ENCODE results near the gene LSAMP.
"Not testable (repeated sequence)": the region's sequence is repeated elsewhere in the genome, so short reads cannot be mapped to it uniquely, and the experiment has no call there.

The LSAMP gene

GRCh38 chr3:116230431-116231020 lies 214.8 kb downstream of the LSAMP start:
- DNase-seq = no peak

GRCh38 chr3:116226266-116226665 lies 219.0 kb downstream of the LSAMP start:
- no peak for DNase-seq

- DNase-seq = no peak
These were observed 228.5 kb downstream of the LSAMP start for GRCh38 chr3:116216761-116217160.

- no peak for DNase-seq
These were observed 233.4 kb downstream of the LSAMP start for GRCh38 chr3:116211901-116212300.

GRCh38 chr3:116208830-116209229 lies 236.5 kb downstream of the LSAMP start:
- DNase-seq = not testable (repeated sequence)

GRCh38 chr3:116200956-116201690 lies 244.2 kb downstream of the LSAMP start:
- DNase-seq = no peak

- DNase-seq = no peak
These were observed 246.2 kb downstream of the LSAMP start for GRCh38 chr3:116199063-116199462.

GRCh38 chr3:116198087-116198486 lies 247.2 kb downstream of the LSAMP start:
- no peak for DNase-seq

- DNase-seq = no peak
These were observed 252.8 kb downstream of the LSAMP start for GRCh38 chr3:116192464-116192863.

GRCh38 chr3:116191409-116191808 lies 253.9 kb downstream of the LSAMP start:
- DNase-seq = no peak

- DNase-seq = no peak
These were observed 255.2 kb downstream of the LSAMP start for GRCh38 chr3:116190095-116190494.

- no peak for DNase-seq
These were observed 257.0 kb downstream of the LSAMP start for GRCh38 chr3:116188231-116188785.

- no peak for DNase-seq
These were observed 259.2 kb downstream of the LSAMP start for GRCh38 chr3:116186049-116186448.

- no peak for DNase-seq
These were observed 264.1 kb downstream of the LSAMP start for GRCh38 chr3:116181159-116181558.

- DNase-seq = no peak
These were observed 266.2 kb downstream of the LSAMP start for GRCh38 chr3:116179091-116179490.

GRCh38 chr3:116176974-116177555 lies 268.2 kb downstream of the LSAMP start:
- DNase-seq = no peak

- no peak for DNase-seq
These were observed 279.2 kb downstream of the LSAMP start for GRCh38 chr3:116166121-116166520.

GRCh38 chr3:116165641-116166040 lies 279.6 kb downstream of the LSAMP start:
- no peak for DNase-seq

GRCh38 chr3:116165135-116165534 lies 280.2 kb downstream of the LSAMP start:
- no peak for DNase-seq

GRCh38 chr3:116164039-116164438 lies 281.2 kb downstream of the LSAMP start:
- no peak for DNase-seq

- no peak for DNase-seq
These were observed 283.4 kb downstream of the LSAMP start for GRCh38 chr3:116161575-116162525.

- no peak for DNase-seq
These were observed 284.7 kb downstream of the LSAMP start for GRCh38 chr3:116160594-116160993.

GRCh38 chr3:116155841-116156240 lies 289.4 kb downstream of the LSAMP start:
- DNase-seq = no peak

Measured in CD4-positive, alpha-beta T cell treated with Interleukin-1 beta for 1 hour (primary cell).